Measurements from ENCODE around the gene NLRP5. TPM values are rescaled to one million over a fixed set of nuclear protein-coding genes. Genes with fewer than 3 reads are reported as not detected.
"Not testable (repeated sequence)": the region's sequence is repeated elsewhere in the genome, so short reads cannot be mapped to it uniquely, and the experiment has no call there.

NLRP5 gene
- polyA plus RNA-seq, 2 of the 4 experiments (the other 2 are of a cell fraction) = not detected

DNA sequence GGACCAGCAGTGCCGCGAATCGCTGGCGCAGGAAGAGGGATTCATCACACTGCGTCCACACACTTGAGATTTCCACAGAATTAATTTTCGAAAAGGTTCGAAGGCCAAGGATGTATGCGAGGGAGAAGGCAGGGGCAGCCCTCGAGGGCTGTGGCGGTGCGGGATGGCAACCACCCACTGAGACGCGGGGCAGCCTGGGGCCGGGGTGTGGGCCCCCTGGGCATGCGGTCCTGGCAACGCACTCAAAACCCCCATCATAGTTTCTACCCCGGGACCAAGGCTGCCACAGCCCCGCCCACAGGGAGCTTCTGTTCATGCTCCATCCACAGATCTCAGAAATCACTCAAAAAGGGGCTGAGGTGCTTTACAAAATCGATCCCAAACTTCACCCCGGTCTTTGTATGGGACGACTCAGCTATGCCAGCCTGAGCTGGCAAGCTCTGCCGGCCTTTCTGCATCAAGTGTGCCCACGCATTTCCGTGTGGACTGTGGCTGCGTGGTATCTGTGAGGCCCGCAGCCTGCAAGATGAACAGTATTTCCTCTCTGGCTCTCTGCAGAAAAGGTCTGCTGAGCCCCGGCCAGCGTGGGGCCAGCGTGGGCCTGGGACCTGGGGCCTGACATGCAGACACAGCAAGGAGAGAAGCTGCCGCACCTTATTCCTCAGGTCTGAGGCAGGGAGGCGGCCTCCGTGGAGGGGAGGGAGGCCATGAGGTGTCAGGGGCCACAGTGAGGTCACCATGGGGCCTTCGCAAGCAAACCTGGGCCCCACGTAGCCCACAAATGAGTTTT is 115.4 kb downstream of the NLRP5 start:
- CTCF ChIA-PET = interaction anchor here (0.6 to 1.5 kb wide), 5 partner anchors 20 to 151 kb away, joined by 3 to 4 read pairs (median 3); no protein-coding TSS in a partner anchor
- POLR2A ChIA-PET = no interaction called here

GRCh38 chr19:56103027-56103614 is 116.5 kb downstream of the NLRP5 start:
- no peak overlapping the region for H3K27ac ChIP-seq
- 91% methylated on average over 13 of the region's 20 CpGs for WGBS (ENCODE audit: missing lambda C conversion rate)
- ATAC-seq (no peak), FAIRE-seq (no peak), DNase-seq (ENCODE audit: low read depth in 1 of 2, low spot score in 1 of 2) (no peak)
- TF ChIP-seq SREBF2 (IDR thresholded peaks at IDR 0.05) (no peak), JUNB (IDR thresholded peaks at IDR 0.05) (no peak), RAD21 (conservative IDR thresholded peaks at IDR 0.05 in 1 of 2, IDR thresholded peaks at IDR 0.05 in 1 of 2) (no peak)
- ChIA-PET CTCF (interaction anchor here (1.0 to 1.5 kb wide), 4 partner anchors 13 to 150 kb away, joined by 3 to 4 read pairs (median 4); no protein-coding TSS in a partner anchor), POLR2A (no interaction called here)
- no peak overlapping the region for H3K4me2 ChIP-seq
- no peak overlapping the region for H3K4me3 ChIP-seq
- H3K9me3 ChIP-seq = no peaks in the 10 kb centered on the region
- no peaks in the 10 kb centered on the region for H3K4me1 ChIP-seq

More for the DNA sequence above, 115.4 kb downstream of the NLRP5 start:
- H3K4me2 ChIP-seq = no peak overlapping the region
- H3K27ac ChIP-seq = no peak overlapping the region
- no peak for DNase-seq (ENCODE audit: low read depth in 1 of 2, low spot score in 1 of 2)
- FAIRE-seq = no peak
- H3K9me3 ChIP-seq = no peaks in the 10 kb centered on the region
- no peak for ATAC-seq
- H3K4me3 ChIP-seq = no peak overlapping the region
- no peaks in the 10 kb centered on the region for H3K4me1 ChIP-seq
- 94% methylated on average over 34 of the region's 34 CpGs for WGBS (ENCODE audit: missing lambda C conversion rate)
- TF ChIP-seq HOXA7 (CRISPR knock-in tag; IDR thresholded peaks at IDR 0.05) = no peak
- TF ChIP-seq NR3C1 (IDR thresholded peaks at IDR 0.05) = no peak
- no peak for TF ChIP-seq SMC3 (IDR thresholded peaks at IDR 0.05)
- no peak for TF ChIP-seq MAZ (IDR thresholded peaks at IDR 0.05; ENCODE audit: borderline replicate concordance, low read depth, low read length)

DNA sequence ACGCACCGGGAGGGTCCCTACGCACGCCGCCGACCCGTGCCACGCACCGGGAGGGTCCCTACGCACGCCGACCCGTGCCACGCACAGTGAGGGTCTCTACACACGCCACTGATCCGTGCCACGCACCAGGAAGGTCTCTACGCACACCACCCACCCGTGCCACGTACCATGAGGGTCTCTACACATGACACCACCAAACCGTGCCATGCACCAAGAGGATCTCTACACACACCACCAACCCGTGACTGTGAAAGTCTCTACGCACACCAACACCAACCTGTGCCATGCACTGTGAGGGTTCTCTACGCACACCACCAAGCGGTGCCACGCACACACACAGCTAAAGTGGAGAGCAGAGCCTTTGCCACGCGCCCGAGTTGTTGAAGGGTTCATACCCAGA is 117.8 kb downstream of the NLRP5 start:
- ATAC-seq (no peak), DNase-seq (ENCODE audit: low read depth in 1 of 2, low spot score in 1 of 2) (no peak), FAIRE-seq (no peak)
- POLR2A ChIA-PET = interaction anchor here (0.6 to 1.5 kb wide), 3 partner anchors 15 to 36 kb away, joined by 3 to 5 read pairs (median 3); partner anchors contain the start of gene ZNF444
- CTCF ChIA-PET = interaction anchor here (1.0 to 2.1 kb wide), 8 partner anchors 9 to 148 kb away, joined by 3 to 13 read pairs (median 4); partner anchors contain the start of gene ZNF444
- Histone ChIP-seq H3K9me3 (no peaks in the 10 kb centered on the region), H3K4me1 (no peaks in the 10 kb centered on the region), H3K4me3 (no peak overlapping the region), H3K4me2 (no peak overlapping the region), H3K27ac (no peak overlapping the region)
- WGBS (ENCODE audit: missing lambda C conversion rate) = over 99% methylated on average over 27 of the region's 29 CpGs
- TF ChIP-seq NFE2L2 (conservative IDR thresholded peaks at IDR 0.05; ENCODE audit: low read length) = no peak
- TF ChIP-seq, protein P1, sequence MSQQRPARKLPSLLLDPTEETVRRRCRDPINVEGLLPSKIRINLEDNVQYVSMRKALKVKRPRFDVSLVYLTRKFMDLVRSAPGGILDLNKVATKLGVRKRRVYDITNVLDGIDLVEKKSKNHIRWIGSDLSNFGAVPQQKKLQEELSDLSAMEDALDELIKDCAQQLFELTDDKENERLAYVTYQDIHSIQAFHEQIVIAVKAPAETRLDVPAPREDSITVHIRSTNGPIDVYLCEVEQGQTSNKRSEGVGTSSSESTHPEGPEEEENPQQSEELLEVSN (IDR thresholded peaks at IDR 0.05; ENCODE audit: borderline replicate concordance, low read depth) = no peak

- CTCF ChIA-PET = interaction anchor here (0.9 to 2.1 kb wide), 12 partner anchors 9 to 228 kb away, joined by 3 to 13 read pairs (median 4); partner anchors contain the start of gene ZNF444
- no peak overlapping the region for H3K4me3 ChIP-seq
- POLR2A ChIA-PET = interaction anchor here (0.6 to 1.5 kb wide), 3 partner anchors 15 to 35 kb away, joined by 3 to 5 read pairs (median 3); partner anchors contain the start of gene ZNF444
- DNase-seq (ENCODE audit: low read depth in 1 of 2, low spot score in 1 of 2) (peak; percentile 57 to 77), FAIRE-seq (no peak), ATAC-seq (peak; percentile 72 to 85)
- WGBS (ENCODE audit: missing lambda C conversion rate) = 50% methylated on average over 22 of the region's 22 CpGs
- 0 out of 6 replicates have a peak overlapping the region, but pooled peaks of 1 of the 2 experiments have one; percentile 6 for H3K27ac ChIP-seq
- TF ChIP-seq KDM5A (IDR thresholded peaks at IDR 0.05) = no peak
- TF ChIP-seq RAD21 (conservative IDR thresholded peaks at IDR 0.05 in 1 of 2, IDR thresholded peaks at IDR 0.05 in 1 of 2) = peak; percentile 43 to 44; a peak in 3 of 5 replicates
- TF ChIP-seq, protein P2, sequence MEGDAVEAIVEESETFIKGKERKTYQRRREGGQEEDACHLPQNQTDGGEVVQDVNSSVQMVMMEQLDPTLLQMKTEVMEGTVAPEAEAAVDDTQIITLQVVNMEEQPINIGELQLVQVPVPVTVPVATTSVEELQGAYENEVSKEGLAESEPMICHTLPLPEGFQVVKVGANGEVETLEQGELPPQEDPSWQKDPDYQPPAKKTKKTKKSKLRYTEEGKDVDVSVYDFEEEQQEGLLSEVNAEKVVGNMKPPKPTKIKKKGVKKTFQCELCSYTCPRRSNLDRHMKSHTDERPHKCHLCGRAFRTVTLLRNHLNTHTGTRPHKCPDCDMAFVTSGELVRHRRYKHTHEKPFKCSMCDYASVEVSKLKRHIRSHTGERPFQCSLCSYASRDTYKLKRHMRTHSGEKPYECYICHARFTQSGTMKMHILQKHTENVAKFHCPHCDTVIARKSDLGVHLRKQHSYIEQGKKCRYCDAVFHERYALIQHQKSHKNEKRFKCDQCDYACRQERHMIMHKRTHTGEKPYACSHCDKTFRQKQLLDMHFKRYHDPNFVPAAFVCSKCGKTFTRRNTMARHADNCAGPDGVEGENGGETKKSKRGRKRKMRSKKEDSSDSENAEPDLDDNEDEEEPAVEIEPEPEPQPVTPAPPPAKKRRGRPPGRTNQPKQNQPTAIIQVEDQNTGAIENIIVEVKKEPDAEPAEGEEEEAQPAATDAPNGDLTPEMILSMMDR (IDR thresholded peaks at IDR 0.05) = peak; percentile 58
- TF ChIP-seq CBX8 (IDR thresholded peaks at IDR 0.05) = no peak
- peak; percentile 78 for TF ChIP-seq MAX (IDR thresholded peaks at IDR 0.05)
- TF ChIP-seq SMC3 (IDR thresholded peaks at IDR 0.05) = peak; percentile 48; the same call in 2 of the 3 replicates
- H3K9me3 ChIP-seq = no peaks in the 10 kb centered on the region
- no peaks in the 10 kb centered on the region for H3K4me1 ChIP-seq
- no peak overlapping the region for H3K4me2 ChIP-seq
Measured at GRCh38 chr19:56105090-56105701, 118.6 kb downstream of the NLRP5 start.

GRCh38 chr19:56105831-56106396 is 119.3 kb downstream of the NLRP5 start:
- 96% methylated on average over 54 of the region's 61 CpGs for WGBS (ENCODE audit: missing lambda C conversion rate)
- FAIRE-seq; H3K4me3 ChIP-seq; H3K4me2 ChIP-seq; DNase-seq (ENCODE audit: low read depth in 1 of 2, low spot score in 1 of 2); ATAC-seq; H3K27ac ChIP-seq; H3K9me3 ChIP-seq; POLR2A ChIA-PET; H3K4me1 ChIP-seq: not testable (repeated sequence)
- CTCF ChIA-PET = interaction anchor here (0.9 to 2.1 kb wide), 4 partner anchors 10 to 147 kb away, joined by 3 to 13 read pairs (median 6); partner anchors contain the start of gene ZNF444
